Glomerular endothelial cell (primary cell): Measurements from ENCODE around the gene EPS15. TPM values are rescaled to one million over a fixed set of nuclear protein-coding genes. Genes with fewer than 3 reads are reported as not detected.
"Not testable (repeated sequence)": the region's sequence is repeated elsewhere in the genome, so short reads cannot be mapped to it uniquely, and the experiment has no call there.

ENCODE experiments used
- DNase-seq: peaks from one replicate; pipeline ENCODE4 v3.0.0-alpha.2; 2011; ENCODE audit warnings: low read depth, low spot score; ENCODE audit errors: extremely low read depth
- total RNA-seq: library from RNA; depleted of rRNA; stranded (reverse); fragments of >200 nt; gene quantifications from 2 replicates; pipeline ENCODE4 v1.2.3, GENCODE V29; 2015

Gene EPS15
- total RNA-seq, 1 donor from 2014 or later = 37.7 TPM

DNA sequence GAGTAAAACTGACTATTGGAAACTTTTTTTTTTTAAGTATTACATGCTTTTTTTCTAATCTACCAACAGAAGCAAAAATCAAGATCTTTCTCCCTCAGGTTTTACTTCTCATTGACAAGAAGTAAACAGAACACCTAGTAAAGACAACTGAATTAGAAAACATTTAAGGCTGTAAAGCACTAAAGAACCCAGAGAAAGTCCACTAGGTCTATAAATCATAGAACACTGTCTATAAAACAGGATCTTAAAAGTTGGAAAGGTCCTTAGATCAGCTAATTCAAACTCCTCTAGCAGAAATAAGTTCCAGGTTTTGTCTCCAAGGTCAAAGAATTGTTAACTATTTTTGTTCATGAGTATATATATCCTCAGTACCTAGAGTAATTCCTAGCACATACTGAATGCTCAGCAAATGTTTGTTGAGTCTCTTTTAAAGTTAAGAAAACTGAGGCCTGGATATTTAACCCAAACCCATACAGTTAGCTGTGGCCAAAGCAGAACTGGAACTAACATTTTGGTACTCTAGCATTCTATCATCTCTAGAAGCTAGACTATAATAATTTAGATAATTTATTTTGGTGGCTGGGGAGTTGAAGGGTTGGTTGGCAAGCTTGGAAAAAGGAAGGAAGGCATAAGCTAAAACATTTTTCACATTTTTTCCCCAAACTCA lies 3.0 kb downstream of the EPS15 start:
- DNase-seq = no peak

DNA sequence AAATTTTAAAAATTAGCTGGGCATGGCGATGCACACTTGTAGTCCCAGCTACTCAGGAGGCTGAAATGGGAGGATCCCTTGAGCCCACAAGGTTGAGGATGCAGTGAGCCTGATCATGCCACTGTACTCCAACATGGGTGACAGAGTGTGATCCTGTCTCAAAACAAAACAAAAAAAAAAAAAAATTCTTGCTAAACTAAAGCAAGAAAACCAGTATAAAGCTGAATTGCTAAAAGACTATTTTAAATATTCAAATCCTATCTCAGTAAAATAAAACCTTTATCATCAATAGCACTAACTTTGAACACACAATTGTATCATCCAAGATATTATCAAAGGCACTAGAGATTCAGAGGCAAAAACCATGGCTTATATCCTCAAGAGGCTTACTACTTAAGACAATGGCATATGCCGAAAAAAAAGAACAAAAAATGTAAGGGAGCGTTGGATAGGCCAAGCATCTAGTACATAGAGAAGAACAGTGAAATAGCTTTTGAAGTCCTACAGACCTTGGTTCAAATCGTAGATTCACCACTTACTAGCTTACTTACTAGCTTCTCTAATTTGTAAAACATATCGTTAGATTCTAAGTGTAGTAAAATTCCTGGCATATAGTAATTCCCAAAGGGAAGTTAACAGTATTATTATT lies 3.6 kb downstream of the EPS15 start:
- DNase-seq = no peak

DNA sequence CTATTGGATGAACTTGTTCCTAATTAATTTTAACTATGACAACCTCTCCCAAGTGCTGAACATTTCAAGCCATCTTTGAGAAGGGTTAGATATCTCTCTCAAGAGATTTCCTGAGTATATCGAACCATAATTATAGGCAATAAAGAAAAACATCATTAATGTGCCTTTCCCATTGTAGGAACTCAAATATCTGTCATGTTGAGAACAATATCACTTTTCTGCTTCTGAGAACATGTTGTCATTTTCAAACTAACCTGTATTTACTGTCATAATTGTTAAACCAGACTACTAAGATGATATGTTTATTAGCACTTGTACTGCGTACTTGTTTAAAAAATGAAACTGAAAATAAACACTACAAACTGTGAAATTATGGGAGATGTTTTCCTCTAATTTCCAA lies 4.3 kb downstream of the EPS15 start:
- DNase-seq = no peak

DNA sequence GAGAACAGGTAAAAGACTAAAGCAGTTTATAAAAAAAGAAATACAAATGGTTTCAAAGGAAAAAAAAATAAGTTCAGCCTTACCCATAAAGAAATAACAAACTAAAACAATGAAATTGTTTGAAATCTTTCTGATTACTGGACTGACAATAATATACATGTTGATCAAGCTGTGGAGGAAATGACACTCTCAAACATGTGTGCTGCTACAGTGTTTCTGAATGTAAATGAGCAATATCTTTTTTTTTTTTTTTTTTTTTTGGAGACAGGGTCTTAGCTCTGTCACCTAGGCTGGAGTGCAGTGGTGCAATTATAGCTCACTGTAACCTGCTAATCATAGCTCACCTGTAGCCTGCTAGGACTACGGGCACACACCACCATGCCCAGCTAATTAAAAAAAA lies 6.5 kb downstream of the EPS15 start:
- DNase-seq = no peak

DNA sequence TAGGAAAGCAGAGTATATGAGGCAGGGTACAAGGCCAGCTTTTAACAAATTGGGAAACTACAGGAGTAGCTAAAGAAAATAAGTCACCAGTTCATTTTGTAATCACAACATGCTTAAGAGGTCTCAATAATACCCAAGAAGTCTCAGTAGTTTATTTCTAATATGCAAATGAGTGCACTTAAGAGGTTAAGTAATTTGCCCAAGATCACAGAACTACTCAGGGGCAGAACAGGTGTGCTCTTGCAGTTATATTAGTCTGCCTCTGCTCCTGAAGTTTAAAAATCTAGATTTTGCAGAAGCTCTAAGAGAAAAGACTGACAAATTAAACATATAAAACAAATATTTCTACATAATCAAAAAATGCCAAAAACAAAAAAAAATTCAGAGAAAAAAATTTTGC lies 6.9 kb downstream of the EPS15 start:
- DNase-seq = no peak

DNA sequence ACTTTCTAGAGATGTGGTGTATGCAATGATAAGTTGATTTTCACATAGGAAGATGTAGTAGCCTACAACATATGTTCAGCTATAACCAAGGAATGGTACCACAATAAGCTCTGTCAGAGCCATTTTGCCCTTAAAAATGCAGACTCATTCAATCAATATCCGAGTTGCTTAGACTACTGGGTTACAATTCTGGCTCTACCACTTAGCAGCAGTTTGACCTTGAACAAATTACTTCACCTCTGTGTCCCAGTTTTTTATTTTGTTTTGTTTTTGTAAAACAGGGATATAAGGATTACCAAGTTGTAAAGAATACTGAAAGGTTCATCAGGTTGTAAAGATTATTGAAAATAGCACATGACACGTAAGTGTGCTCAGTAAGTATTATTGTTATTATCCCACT lies 9.3 kb downstream of the EPS15 start:
- DNase-seq = no peak

DNA sequence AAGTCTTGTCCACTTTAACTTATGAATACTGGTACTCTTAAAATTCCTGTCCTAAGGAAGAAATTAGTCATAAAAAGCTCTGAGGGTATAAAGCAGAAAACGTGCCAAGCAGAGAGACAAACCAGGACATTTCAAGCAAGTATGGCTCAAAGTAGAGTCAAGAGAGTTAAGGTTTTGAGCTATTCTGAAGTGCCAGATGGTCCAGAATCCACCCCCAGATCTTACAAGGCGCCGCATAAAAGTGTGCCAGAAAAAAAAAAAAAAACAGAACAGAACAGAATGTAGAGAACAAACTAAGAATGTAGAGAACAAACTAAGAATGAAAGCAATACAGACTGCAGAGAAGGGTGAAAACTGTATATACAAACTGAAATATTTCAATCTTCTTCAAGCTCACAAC lies 12.5 kb downstream of the EPS15 start:
- no peak for DNase-seq

DNA sequence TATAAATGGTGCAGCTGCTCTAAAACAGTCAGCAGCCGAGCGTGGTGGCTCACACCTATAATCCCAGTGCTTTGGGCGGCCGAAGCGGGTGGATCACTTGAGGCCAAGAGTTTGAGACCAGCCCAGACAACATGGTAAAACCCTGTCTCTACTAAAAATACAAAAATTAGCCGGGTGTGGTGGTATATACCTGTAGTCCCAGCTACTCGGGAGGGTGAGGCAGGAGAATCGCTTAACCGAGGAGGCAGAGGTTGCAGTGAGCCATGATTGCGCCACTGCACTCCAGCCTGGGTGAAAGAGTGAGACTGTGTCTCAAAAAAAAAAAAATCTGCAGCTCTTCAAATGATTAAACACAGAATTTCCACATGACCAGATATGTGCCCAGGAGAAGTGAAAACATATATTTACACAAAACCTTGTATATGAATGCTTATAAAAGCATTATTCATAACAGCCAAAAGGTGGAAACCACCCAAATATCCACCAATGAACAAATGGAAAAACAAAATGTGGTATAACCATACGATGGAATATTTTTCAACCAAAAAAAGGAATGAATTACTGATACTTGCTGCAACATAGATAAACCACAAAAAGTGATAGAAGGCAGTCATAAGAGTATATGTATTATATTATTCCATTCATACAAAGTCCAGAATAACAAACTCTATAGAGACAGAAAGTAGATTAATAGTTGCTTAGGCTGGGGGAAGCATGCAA lies 14.1 kb downstream of the EPS15 start:
- DNase-seq = no peak

DNA sequence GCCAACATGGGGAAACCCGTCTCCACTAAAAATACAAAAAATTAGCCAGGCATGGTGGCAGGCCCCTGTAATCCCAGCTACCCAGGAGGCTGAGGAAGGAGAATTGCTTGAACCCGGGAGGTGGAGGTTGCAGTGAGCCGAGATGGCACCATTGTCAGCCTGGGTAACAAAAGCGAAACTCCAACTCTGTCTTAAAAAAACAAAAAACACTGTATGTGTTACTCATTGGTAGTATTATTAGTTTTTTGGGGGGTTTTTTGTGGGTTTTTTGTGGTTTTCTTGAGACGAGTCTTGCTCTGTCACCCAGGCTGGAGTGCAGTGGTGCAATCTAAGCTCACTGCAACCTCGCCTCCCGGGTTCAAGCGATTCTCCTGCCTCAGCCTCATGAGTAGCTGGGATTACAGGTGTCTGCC lies 17.8 kb downstream of the EPS15 start:
- DNase-seq = not testable (repeated sequence)

DNA sequence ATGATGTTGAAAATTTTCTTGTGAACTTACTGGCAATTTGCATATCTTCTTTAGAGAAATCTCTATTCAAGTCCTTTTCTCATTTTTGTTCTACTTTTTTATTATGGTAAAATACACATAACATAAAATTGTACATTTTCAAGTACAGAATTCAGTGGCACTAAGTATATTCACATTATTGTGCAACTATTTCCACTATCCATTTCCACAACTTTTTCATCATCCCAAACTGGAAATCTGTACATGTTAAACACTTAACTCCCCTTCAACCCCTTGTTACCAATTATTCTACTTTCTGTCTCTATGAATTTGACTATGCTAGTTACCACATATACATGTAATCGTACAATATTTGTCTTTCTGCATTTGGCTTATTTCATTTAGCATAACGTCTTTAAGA lies 19.4 kb downstream of the EPS15 start:
- DNase-seq = no peak

DNA sequence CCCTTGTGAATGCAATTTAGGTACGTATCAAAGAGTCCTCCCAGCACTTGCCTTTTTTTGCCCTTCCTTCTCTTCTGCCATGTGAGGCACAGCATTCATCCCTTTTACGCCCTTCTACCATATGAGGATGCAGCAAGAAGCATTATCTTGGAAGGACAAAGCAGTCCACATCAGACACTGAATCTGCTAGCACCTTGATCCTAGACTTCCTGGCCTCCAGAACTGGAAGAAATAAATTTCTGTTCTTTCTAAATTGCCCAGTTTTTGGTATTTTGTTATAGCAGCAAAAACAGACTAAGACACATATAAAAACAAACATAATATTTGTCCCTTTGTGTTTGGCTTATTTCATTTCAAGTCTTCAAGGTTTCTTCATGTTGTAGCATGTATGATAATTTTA lies 20.1 kb downstream of the EPS15 start:
- no peak for DNase-seq

DNA sequence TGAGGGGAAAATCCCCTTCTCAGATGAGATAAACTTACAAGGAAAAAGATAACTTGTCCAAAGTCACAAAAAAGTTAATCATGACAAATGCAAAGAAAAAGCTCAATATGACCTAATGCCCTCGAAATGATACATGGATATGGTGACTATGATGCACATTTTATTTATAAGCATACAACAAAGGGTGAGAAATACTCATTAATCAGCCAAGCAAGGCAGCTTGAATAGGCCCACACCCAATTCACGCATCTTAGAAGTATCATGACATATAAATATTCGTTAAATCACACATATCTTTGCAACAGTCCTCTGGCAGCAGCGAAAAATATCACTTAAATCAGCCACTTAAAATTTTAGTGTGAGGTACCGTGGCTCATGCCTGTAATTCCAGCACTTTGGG lies 21.7 kb downstream of the EPS15 start:
- no peak for DNase-seq

DNA sequence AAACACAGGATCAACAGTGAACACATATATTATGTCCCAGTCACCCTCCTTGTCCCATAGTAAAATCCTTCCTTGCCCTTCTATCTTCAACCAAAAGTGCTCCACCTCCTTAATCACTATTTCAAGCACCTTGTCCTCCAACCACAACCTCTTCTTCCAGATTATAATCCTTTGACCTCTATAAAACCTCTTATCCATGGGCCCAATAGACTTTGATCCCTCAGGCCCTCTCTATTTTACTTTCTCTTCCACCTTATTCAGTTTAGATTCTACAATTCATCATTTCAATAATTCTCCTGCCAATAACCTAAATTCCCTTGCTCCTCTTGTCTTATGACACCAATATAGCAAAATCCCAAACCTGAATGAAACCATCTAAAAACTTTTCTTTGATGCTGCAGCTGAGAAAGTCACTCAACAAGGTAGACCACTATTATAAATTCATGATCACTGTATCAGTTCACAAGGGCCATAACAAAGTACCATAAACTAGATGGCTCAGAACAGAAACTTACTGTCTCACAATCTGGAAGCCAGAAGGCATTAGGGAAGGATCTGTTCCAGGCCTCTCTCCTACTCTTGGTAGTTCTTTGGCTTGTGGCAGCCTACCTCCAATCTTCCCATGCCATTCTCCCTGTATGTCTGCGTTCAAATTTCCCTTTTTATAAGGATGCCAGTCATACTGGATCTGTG lies 24.8 kb downstream of the EPS15 start:
- no peak for DNase-seq

DNA sequence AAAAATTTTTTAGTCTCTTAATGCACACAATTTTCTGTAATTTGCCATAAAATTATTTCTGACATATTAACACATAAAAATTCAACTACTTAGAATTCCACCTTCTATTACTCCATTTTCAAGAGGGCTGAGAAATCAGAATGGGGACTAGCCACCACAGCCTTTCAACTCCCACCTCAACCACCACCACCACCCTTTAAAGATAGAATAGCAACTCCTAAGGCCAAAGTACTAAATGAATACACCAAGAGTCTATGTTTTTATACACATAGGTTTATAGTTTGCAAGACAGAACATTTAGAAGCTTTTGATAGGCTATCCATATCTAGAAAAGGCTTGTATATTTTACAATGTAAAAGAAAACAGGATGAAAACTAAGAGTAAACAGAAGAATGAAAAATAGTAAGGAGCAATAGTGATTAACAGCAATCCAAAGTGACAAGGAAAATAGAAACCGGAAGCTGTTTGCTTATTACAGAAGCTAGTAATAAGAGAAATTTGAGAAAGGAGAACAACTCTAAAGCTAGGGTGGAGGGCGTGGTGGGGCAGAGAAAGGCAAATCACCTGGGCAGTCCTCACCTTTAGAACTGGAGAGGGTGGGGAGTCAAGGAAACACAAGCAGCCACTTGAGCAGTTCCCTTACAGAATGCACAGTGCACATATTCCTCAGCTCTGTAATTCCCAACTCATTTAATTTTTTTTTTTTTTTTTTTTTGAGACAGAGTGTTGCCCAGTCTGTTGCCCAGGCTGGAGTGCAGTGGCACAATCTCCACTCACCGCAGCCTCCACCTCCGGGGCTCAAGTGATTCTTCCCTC lies 27.7 kb downstream of the EPS15 start:
- no peak for DNase-seq

DNA sequence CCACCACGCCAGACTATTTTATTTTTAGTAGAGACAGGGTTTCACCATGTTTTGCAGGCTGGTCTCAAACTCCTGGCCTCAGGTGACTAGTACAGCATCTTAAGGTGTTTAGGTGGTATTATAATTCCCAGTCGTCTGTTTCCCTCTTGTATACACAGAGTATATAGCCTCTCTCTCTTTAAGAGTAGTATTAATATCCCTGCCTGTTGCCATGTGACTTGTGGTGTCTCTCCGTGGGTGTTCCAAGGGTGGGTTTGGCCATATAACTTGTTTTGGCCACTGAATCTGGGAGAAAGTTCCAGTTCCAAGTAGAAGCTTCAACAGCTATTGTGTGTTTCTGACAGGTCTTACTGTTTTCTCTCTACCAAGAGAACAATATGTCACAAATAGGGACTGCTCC lies 29.6 kb downstream of the EPS15 start:
- DNase-seq = no peak

DNA sequence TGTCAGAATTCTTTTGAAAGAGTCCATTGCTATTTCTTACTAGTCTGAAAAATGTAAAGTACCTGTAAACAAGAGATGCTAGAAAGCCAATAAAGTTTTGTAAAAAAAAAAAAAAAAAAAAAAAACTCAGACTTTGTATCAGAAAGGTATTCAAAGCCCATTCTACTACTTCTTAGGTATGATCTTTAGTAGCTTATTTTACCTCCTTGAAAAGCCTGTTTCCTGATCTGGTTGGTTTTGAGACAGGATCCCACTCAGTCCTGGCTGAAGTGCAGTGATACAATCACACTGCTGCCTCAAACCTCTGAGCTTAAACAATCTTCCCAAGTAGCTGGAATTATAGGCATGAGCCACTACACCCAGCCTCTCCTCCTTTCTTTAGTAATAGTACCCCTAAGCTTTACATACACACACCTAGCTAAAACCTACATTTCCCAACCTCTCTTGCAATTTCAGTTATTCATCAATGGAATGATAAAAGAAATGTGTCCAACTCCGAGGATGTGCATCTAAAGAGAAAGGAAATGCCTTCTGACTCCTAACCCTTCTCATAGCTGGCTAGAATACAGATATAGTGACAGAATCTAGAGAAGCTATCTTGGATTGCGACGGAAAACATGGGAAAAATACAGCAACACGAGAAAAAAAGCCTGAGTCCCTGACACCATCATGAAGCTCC lies 30.6 kb downstream of the EPS15 start:
- DNase-seq = no peak

DNA sequence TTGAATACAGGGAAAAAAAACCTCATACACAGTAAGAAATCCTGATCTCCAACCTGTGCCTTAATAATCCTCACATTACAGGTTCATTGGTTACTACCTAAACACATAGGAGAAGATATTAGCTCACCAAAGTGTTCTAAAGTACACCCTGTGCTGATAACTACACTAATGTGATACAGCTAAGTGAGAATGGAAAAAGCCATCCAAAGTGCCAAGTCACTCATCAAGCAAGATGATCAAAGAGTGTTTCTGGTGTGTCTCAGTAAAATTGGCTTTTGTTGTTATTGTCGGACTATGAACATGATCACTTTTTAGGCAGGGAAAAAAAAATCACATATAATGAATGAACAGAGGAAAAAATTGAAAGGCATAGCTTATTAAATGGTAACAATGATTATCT lies 31.4 kb downstream of the EPS15 start:
- DNase-seq = no peak

DNA sequence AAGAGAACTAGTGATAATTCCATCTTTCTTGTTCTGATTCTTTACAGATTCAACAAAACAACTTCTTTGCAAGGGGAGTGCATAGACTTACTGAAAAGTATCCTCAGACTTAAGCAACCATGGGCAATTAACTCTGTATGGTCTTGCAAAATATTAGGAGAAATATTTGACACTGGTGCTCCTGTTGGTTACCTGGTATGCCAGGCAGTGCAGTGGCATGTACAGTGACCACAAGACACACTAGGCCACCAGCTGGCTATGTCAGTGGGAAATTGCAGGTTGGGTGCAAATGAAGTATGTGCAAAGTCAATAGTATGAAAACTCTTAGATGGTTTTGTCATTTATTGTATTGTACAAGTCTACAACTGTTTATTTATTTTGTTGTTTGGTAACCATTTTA lies 34.5 kb downstream of the EPS15 start:
- DNase-seq = no peak

DNA sequence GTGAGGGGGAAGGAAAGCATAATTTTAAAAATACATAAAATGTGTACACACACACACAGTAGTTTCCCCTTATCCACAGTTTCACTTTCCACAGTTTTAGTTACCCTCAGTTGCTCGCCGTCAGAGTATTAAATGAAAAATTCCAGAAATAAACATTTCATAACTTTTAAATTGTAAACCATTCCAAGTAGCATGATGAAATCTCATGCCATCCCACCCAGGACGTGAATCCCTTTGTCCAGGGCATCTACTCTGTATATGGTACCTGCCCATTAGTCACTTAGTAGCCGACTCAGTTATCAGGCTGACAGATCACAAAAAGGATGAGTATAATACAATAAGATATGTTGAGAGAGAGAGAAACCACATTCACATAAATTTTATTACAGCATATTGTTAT lies 36.2 kb downstream of the EPS15 start:
- DNase-seq = no peak
